Esophagus muscularis mucosa (tissue), 4 donors: ENCODE data around the gene C1orf216.

Experiments
- CTCF ChIP-seq, 3 experiments: fragments of 200-600 bp in 2 of 3; fragments of 450-650 bp in 1 of 3; sonication (generic) in 2 of 3; IDR thresholded peaks; one replicate each; pipeline ENCODE4 v1.5.1; 2017 to 2019; ENCODE audit warnings: antibody characterized with exemption in 3 of 3, mild to moderate bottlenecking in 2 of 3, moderate library complexity in 1 of 3
- EP300 ChIP-seq: sonication (generic); formaldehyde crosslinking; IDR thresholded peaks from one replicate; pipeline ENCODE4 v1.6.1; 2017; ENCODE audit warnings: antibody characterized with exemption
- POLR2A ChIP-seq: fragments of 450-650 bp; IDR thresholded peaks from one replicate; pipeline ENCODE4 v1.6.1; 2017; ENCODE audit warnings: antibody characterized with exemption, moderate library complexity, mild to moderate bottlenecking, low read depth
- POLR2AphosphoS5 ChIP-seq, 2 donors: sonication (generic); formaldehyde crosslinking; IDR thresholded peaks; one replicate each; pipeline ENCODE4 v1.6.1; 2017; ENCODE audit warnings: antibody characterized with exemption in 2 of 2

- TF ChIP-seq POLR2AphosphoS5 (IDR thresholded peaks at IDR 0.05) (no peak), POLR2A (no peak), CTCF (IDR thresholded peaks at IDR 0.05) (no peak), EP300 (no peak)
Observed at GRCh38 chr1:35753626-35754260, 35.1 kb upstream of the C1orf216 start.
